OCI-LY7 (cell line): Measurements from ENCODE around the gene PDE11A. TPM values are rescaled to one million over a fixed set of nuclear protein-coding genes. Genes with fewer than 3 reads are reported as not detected.
"Not testable (repeated sequence)": the region's sequence is repeated elsewhere in the genome, so short reads cannot be mapped to it uniquely, and the experiment has no call there.

Experiments
- BruUV-seq: library from RNA; stranded (reverse); fragments of 400-500 nt; replicated peaks from 2 replicates; lab custom pipeline; 2021; lab: Mats Ljungman, UMichigan
- CTCF ChIA-PET: fragments of 300-600 bp; sonication (Branson Sonifier 250); formaldehyde crosslinking; loops from one replicate; lab custom pipeline; 2022; ENCODE audit warnings: antibody characterized with exemption; ENCODE audit not compliant: unreplicated experiment; lab: Charles Lee
- POLR2A ChIA-PET: fragments of 300-600 bp; sonication (Branson Sonifier 250); formaldehyde crosslinking; loops from one replicate; lab custom pipeline; 2022; ENCODE audit warnings: antibody characterized with exemption; lab: Charles Lee
- DNase-seq: peaks from one replicate; pipeline ENCODE4 v3.0.0-alpha.2; 2015; ENCODE audit warnings: low spot score
- H2AFZ ChIP-seq: fragments of 200-600 bp; sonication (generic), shearing (Covaris generic); 2 replicates; pipeline ENCODE4 v1.6.1; 2014; ENCODE audit warnings: mild to moderate bottlenecking, antibody characterized with exemption, low read length, moderate library complexity
- H3K27ac ChIP-seq: fragments of 200-600 bp; sonication (generic); 2 replicates; pipeline ENCODE4 v1.5.1; 2014; ENCODE audit warnings: mixed run types, low read depth, mild to moderate bottlenecking, moderate library complexity, low read length, inconsistent platforms; ENCODE audit not compliant: poor library complexity, severe bottlenecking
- H3K36me3 ChIP-seq: fragments of 200-600 bp; sonication (generic); 2 replicates; pipeline ENCODE4 v1.6.1; 2014; ENCODE audit warnings: mild to moderate bottlenecking, antibody characterized with exemption, low read length, moderate library complexity, mixed read lengths; ENCODE audit not compliant: insufficient read depth
- H3K4me1 ChIP-seq: fragments of 200-600 bp; sonication (generic); 2 replicates; pipeline ENCODE4 v1.5.1; 2014; ENCODE audit warnings: mild to moderate bottlenecking, low read length; ENCODE audit not compliant: insufficient read depth, poor library complexity, severe bottlenecking
- H3K4me2 ChIP-seq: fragments of 200-600 bp; sonication (generic); 2 replicates; pipeline ENCODE4 v1.6.1; 2014; ENCODE audit warnings: mild to moderate bottlenecking, low read length
- H3K4me3 ChIP-seq: fragments of 200-600 bp; sonication (generic); 2 replicates; pipeline ENCODE4 v1.5.1; 2014; ENCODE audit warnings: mild to moderate bottlenecking, low read depth, low read length; ENCODE audit not compliant: poor library complexity, severe bottlenecking
- H3K79me2 ChIP-seq: fragments of 200-600 bp; sonication (generic); 2 replicates; pipeline ENCODE4 v1.6.1; 2016; ENCODE audit warnings: low read depth, mild to moderate bottlenecking, low read length, moderate library complexity, mixed read lengths; ENCODE audit not compliant: insufficient read depth
- H3K9me2 ChIP-seq: fragments of 200-600 bp; sonication (generic); 2 replicates; pipeline ENCODE4 v1.6.1; 2016; ENCODE audit warnings: mild to moderate bottlenecking, low read length, mixed read lengths; ENCODE audit not compliant: insufficient read depth
- H3K9me3 ChIP-seq: fragments of 200-600 bp; sonication (generic); 2 replicates; pipeline ENCODE4 v1.6.1; 2014; ENCODE audit warnings: mild to moderate bottlenecking, mixed run types, low read length, mixed read lengths
- H4K20me1 ChIP-seq: fragments of 200-600 bp; sonication (generic); 2 replicates; pipeline ENCODE4 v1.6.1; 2014; ENCODE audit warnings: mild to moderate bottlenecking, antibody characterized with exemption, low read length, moderate library complexity, mixed read lengths; ENCODE audit not compliant: insufficient read depth
- CTCF ChIP-seq: fragments of 200-600 bp; sonication (generic); conservative IDR thresholded peaks from 2 replicates; pipeline ENCODE4 v1.5.1; 2014; ENCODE audit warnings: mild to moderate bottlenecking, antibody characterized with exemption, low read length, moderate library complexity, mixed read lengths
- EZH2phosphoT487 ChIP-seq: fragments of 200-600 bp; sonication (generic); IDR thresholded peaks from 2 replicates; pipeline ENCODE4 v1.6.1; 2018; ENCODE audit warnings: low read depth, borderline replicate concordance, mild to moderate bottlenecking, mixed run types, antibody characterized with exemption, low read length, moderate library complexity, mixed read lengths
- intact Hi-C: fragments of 100-400 bp; cut with micrococcal nuclease; formaldehyde crosslinking; loops from one replicate; pipeline ENCODE4 v1.10.0; 2022; ENCODE audit not compliant: unreplicated experiment
- total RNA-seq, 2 experiments: library from RNA; depleted of rRNA in 1 of 2; stranded (reverse); fragments of >200 nt in 1 of 2; shearing (Covaris generic) in 1 of 2; gene quantifications; 2 replicates each; pipeline ENCODE4 v1.2.3, GENCODE V29; 2014 to 2022

Gene PDE11A
- total RNA-seq, 2 experiments from 2014 or later: 0.03 TPM; not detected in 1

- CTCF ChIA-PET: no interaction called here
- no peaks in the 10 kb centered on the region for H3K9me3 ChIP-seq
- no TSS peak for BruUV-seq
- intact Hi-C loops: no loop called here
- TF ChIP-seq CTCF (no peak), EZH2phosphoT487 (no peak)
- H3K4me3 ChIP-seq: no peak overlapping the region
- H4K20me1 ChIP-seq: no peaks in the 10 kb centered on the region
- POLR2A ChIA-PET: interaction anchor here (1.2 kb wide), 1 partner anchor 13 kb away, joined by 3 read pairs; no protein-coding TSS in a partner anchor
- H3K79me2 ChIP-seq: no peaks in the 10 kb centered on the region
- no peak overlapping the region for H2AFZ ChIP-seq
- H3K4me1 ChIP-seq: no peaks in the 10 kb centered on the region
- H3K9me2 ChIP-seq: no peaks in the 10 kb centered on the region
- no peak for DNase-seq
- H3K27ac ChIP-seq: no peak overlapping the region
- no peak overlapping the region for H3K4me2 ChIP-seq
- no peaks in the 10 kb centered on the region for H3K36me3 ChIP-seq
Observed at GRCh38 chr2:178088774-178089270, 16.2 kb upstream of the PDE11A start.

GRCh38 chr2:178084273-178084672 is 11.7 kb upstream of the PDE11A start:
- intact Hi-C loops: no loop called here
- no peak for TF ChIP-seq CTCF
- no peak for TF ChIP-seq EZH2phosphoT487
- POLR2A ChIA-PET: interaction anchor here (0.5 to 0.9 kb wide), 2 partner anchors 9 to 212 kb away, joined by 3 read pairs; no protein-coding TSS in a partner anchor
- Histone ChIP-seq H2AFZ (no peak overlapping the region), H3K36me3 (no peaks in the 10 kb centered on the region), H3K4me2 (no peak overlapping the region), H3K4me3 (no peak overlapping the region), H3K79me2 (no peaks in the 10 kb centered on the region), H3K4me1 (no peaks in the 10 kb centered on the region), H4K20me1 (no peaks in the 10 kb centered on the region), H3K27ac (no peak overlapping the region), H3K9me2 (no peaks in the 10 kb centered on the region), H3K9me3 (no peaks in the 10 kb centered on the region)
- no peak for DNase-seq
- BruUV-seq: no TSS peak
- CTCF ChIA-PET: interaction anchor here (0.7 kb wide), 1 partner anchor 195 kb away, joined by 3 read pairs; no protein-coding TSS in a partner anchor

GRCh38 chr2:178082408-178083045 is 9.9 kb upstream of the PDE11A start:
- no peaks in the 10 kb centered on the region for H3K36me3 ChIP-seq
- no peaks in the 10 kb centered on the region for H3K9me2 ChIP-seq
- TF ChIP-seq EZH2phosphoT487 (no peak), CTCF (no peak)
- no TSS peak for BruUV-seq
- H3K27ac ChIP-seq: no peak overlapping the region
- no peak overlapping the region for H3K4me2 ChIP-seq
- no peak overlapping the region for H2AFZ ChIP-seq
- POLR2A ChIA-PET: no interaction called here
- no peaks in the 10 kb centered on the region for H4K20me1 ChIP-seq
- H3K4me3 ChIP-seq: no peak overlapping the region
- intact Hi-C loops: no loop called here
- CTCF ChIA-PET: no interaction called here
- H3K4me1 ChIP-seq: no peaks in the 10 kb centered on the region
- DNase-seq: no peak
- H3K9me3 ChIP-seq: no peaks in the 10 kb centered on the region
- no peaks in the 10 kb centered on the region for H3K79me2 ChIP-seq

- H3K27ac ChIP-seq, H3K4me3 ChIP-seq, H3K36me3 ChIP-seq, H3K9me3 ChIP-seq, POLR2A ChIA-PET, H3K4me1 ChIP-seq, BruUV-seq, H3K4me2 ChIP-seq, intact Hi-C loops, CTCF ChIA-PET, H3K79me2 ChIP-seq, H3K9me2 ChIP-seq, H4K20me1 ChIP-seq, H2AFZ ChIP-seq, DNase-seq: not testable (repeated sequence)
Observed at GRCh38 chr2:178079279-178079678, 6.7 kb upstream of the PDE11A start.
